Activated CD4-positive, alpha-beta T cell treated with anti-CD3 and anti-CD28 coated beads, Interleukin-2, amount 10 ng/mL, durations not matched to agents 7 days and 5 days (primary cell): ENCODE data around the gene ADAMTS12. TPM values are rescaled to one million over a fixed set of nuclear protein-coding genes. Genes with fewer than 3 reads are reported as not detected.

Experiments used
- CTCF ChIA-PET: fragments of 350-600 bp; sonication (Branson Sonifier 250); formaldehyde crosslinking; loops from one replicate; lab custom pipeline; 2021; ENCODE audit warnings: antibody characterized with exemption; lab: Charles Lee
- POLR2A ChIA-PET: fragments of 350-600 bp; sonication (Branson Sonifier 250); formaldehyde crosslinking; loops from one replicate; lab custom pipeline; 2021; ENCODE audit warnings: antibody characterized with exemption; lab: Charles Lee
- DNase-seq: peaks from one replicate; pipeline ENCODE4 v3.0.0-alpha.2; 2020
- H3K27ac Mint-ChIP-seq: one replicate; pipeline ENCODE4 v1.8.0; 2021; ENCODE audit warnings: mild to moderate bottlenecking, moderate library complexity, mixed read lengths
- H3K27me3 Mint-ChIP-seq: one replicate; pipeline ENCODE4 v1.8.0; 2021; ENCODE audit warnings: mixed read lengths
- H3K36me3 Mint-ChIP-seq: one replicate; pipeline ENCODE4 v1.8.0; 2021; ENCODE audit warnings: low read depth, mixed read lengths
- H3K4me1 Mint-ChIP-seq: one replicate; pipeline ENCODE4 v1.8.0; 2021; ENCODE audit warnings: mixed read lengths
- H3K4me3 Mint-ChIP-seq: one replicate; pipeline ENCODE4 v1.8.0; 2021; ENCODE audit warnings: mild to moderate bottlenecking, moderate library complexity, mixed read lengths
- H3K9me3 Mint-ChIP-seq: one replicate; pipeline ENCODE4 v1.8.0; 2021; ENCODE audit warnings: mixed read lengths
- total RNA-seq, 2 experiments: library from RNA; stranded (reverse); gene quantifications; one replicate each; pipeline ENCODE4 v1.2.3, GENCODE V29; 2021

Gene ADAMTS12
- total RNA-seq, 2 experiments from 2014 or later: not detected

DNA sequence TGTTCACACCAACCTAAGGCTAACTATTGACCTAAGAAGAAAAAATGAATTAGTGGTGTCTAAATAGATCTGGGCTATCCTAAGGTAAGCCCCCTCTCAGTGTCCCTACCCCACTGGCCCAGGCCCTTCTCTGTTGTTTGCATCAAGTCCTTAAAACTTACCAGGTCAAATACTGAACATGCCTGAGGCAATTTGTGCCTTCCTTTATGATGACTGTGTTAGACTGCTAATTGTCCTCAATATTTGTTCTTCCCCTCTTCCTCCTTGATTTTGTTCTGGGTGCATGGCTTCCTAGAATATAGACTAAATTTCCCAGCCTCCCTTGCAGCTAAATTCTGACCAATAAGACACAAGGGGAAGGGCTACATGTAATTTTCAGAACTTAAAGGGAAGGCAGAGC lies 199.9 kb downstream of the ADAMTS12 start:
- Mint-ChIP-seq H3K27me3 (no peaks in the 10 kb centered on the region), H3K36me3 (no peaks in the 10 kb centered on the region), H3K27ac (no peak overlapping the region), H3K9me3 (peaks cover 9% of the 10 kb centered on the region), H3K4me1 (no peaks in the 10 kb centered on the region), H3K4me3 (no peak overlapping the region)
- DNase-seq: no peak
- ChIA-PET CTCF (no interaction called here), POLR2A (no interaction called here)

DNA sequence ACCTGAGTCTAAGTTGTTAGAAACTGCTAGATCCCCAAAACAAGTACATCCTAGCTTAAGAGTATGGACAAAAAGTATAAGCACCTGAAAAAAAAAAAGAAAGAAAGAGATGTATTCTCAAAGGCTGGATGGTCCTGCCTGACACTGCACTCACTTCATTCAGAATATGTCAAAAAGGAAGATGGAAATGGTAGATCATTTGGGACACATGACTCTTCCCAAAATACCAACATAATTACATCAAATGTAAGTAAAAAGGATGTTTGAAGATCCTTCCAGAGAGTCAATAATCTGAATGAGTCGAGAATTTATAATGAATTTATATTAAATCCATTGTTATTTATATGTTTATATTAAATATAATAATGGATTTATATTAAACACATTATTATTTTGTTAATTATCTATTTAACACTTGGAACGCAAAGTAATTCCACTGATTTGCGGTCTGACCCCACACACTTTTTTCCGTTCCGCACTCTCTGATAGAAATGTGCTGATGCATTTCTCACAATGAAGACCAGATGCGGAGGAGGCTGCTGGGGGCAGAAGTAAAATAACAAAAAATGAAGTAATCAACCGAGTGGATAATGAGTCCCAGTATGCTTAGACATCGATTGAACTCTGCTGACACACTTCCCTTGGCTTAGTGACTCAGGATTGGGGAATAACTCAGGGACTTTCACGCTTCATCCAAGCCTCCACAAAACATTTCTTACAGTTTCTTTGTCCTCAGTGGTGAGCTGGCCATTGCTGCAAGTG lies 201.2 kb downstream of the ADAMTS12 start:
- no peak for DNase-seq
- H3K36me3 Mint-ChIP-seq: no peaks in the 10 kb centered on the region
- H3K27ac Mint-ChIP-seq: no peak overlapping the region
- no peaks in the 10 kb centered on the region for H3K27me3 Mint-ChIP-seq
- CTCF ChIA-PET: no interaction called here
- no peak overlapping the region for H3K4me3 Mint-ChIP-seq
- H3K4me1 Mint-ChIP-seq: no peaks in the 10 kb centered on the region
- peaks cover 9% of the 10 kb centered on the region for H3K9me3 Mint-ChIP-seq
- POLR2A ChIA-PET: no interaction called here

DNA sequence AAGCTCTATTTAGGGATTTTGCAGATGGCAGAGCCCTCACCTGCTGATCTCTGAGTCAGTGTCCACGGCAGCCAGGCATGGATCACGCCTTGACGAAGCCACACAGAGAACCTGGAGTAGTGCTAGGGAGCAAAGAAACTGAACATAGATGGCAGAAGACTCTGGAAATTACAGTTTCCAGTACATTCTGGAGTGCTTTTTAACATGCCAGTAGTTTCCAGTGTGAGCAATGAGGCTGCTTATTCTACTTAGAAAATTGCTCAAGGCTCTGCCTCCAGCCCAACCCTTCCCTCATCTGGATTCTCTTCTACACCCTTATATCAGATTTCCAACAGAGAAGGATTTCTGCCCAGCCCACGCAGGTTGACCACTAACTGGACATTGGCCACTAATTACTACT lies 203.3 kb downstream of the ADAMTS12 start:
- Mint-ChIP-seq H3K9me3 (peaks cover 3% of the 10 kb centered on the region), H3K36me3 (no peaks in the 10 kb centered on the region), H3K4me3 (no peak overlapping the region), H3K4me1 (no peaks in the 10 kb centered on the region), H3K27ac (no peak overlapping the region), H3K27me3 (no peaks in the 10 kb centered on the region)
- CTCF ChIA-PET: no interaction called here
- no peak for DNase-seq
- POLR2A ChIA-PET: no interaction called here

DNA sequence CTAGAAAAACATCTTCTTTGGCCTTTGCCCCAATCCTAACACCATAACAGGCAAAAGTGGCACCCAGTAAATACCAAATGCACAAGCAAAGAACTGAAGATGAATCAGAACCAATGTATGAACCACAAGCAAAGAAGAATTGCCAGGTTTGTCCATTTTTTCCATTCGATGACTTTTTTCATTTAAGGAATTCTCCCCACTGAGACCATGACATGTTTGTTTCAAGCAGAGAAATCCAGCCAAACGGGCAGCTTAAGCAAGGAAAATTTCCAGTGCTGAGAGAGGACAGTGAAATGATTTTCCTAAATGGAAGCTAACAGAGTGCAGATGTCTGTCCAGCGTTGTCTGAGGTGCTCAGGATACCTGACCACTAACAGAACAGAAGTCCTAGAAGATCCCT lies 203.7 kb downstream of the ADAMTS12 start:
- H3K4me3 Mint-ChIP-seq: no peak overlapping the region

DNA sequence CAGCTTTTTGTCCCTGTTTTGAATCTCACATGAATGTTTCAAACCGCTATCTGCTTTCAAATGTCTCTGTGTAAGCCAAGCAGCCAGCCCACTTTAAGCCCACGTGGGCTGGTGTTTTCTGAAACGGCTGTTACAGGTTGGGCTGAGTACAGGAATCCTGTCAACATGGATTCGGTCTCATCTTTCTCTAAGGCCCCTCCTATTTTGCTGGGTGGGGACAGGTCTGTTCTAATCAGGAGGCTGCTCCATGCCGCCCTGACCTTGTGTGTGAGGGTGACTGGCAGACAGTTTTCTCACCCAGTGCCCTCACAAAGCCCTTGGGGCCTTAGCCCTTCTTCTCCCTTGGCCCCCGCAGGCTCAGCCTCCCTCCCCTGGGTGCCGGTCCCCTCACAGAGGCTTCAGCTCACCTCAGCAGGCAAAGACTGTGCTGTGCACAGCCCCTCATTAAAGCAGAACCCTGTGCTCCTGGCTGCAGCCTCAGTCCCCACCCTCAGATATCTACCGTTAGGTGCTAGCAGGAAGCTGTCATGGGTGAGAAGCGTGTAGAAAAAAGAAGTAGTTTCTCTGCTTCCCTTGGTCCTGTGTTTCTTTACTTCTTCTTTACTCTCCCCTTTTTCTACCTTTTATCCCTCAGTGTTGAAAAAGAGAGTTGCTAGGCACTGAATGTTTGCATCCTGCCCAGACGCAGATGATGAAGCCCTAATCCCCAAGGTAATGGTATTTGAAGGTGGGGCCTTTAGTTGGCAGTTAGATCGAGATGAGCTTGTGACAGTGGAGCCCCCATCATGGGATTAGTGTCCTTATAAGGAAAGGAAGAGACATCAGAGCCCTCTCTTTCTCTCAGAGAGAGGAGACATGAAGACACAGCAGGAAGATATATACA lies 205.7 kb downstream of the ADAMTS12 start:
- Mint-ChIP-seq H3K4me1 (no peaks in the 10 kb centered on the region), H3K4me3 (no peak overlapping the region), H3K27me3 (no peaks in the 10 kb centered on the region), H3K9me3 (no peaks in the 10 kb centered on the region), H3K27ac (no peak overlapping the region), H3K36me3 (no peaks in the 10 kb centered on the region)
- POLR2A ChIA-PET: no interaction called here
- CTCF ChIA-PET: no interaction called here
- no peak for DNase-seq

More for the DNA sequence above, 203.7 kb downstream of the ADAMTS12 start:
- CTCF ChIA-PET: no interaction called here
- peaks cover 2% of the 10 kb centered on the region for H3K9me3 Mint-ChIP-seq
- no peak overlapping the region for H3K27ac Mint-ChIP-seq
- H3K4me1 Mint-ChIP-seq: no peaks in the 10 kb centered on the region
- H3K36me3 Mint-ChIP-seq: no peaks in the 10 kb centered on the region
- no peak for DNase-seq
- H3K27me3 Mint-ChIP-seq: no peaks in the 10 kb centered on the region
- POLR2A ChIA-PET: no interaction called here

DNA sequence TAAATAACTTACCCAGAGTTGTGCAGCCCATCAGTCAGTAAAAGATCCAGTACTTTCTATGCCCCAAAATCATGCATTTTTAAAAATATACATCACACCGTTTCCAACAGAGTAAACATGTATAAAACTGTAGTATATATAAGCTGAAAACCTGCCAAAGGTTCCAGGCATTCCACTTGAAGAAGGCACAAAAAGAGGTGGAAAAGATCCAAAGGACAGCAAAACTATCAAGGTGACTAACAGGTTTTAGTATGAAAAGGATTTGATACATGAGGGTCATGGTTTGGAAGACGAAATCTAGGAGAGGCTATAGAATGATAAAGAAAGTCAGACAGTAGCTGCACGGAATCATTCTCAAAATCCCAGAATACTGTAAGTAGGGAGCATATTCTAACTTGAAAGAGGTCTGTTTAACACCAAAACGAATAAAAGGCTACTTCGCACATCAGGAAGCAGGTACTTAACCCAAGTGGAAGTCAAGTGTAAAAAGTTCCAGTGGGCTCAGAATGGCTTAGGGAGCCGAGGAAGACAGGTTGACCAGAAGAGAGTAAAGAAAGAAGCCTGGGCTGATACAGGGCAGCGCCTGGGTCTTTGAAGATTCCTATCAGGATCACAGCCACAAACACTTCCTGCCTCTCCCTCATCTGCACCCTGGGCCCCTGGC lies 207.2 kb downstream of the ADAMTS12 start:
- DNase-seq: no peak
- H3K27me3 Mint-ChIP-seq: no peaks in the 10 kb centered on the region
- H3K36me3 Mint-ChIP-seq: no peaks in the 10 kb centered on the region
- no peak overlapping the region for H3K27ac Mint-ChIP-seq
- H3K4me3 Mint-ChIP-seq: no peak overlapping the region
- ChIA-PET POLR2A (no interaction called here), CTCF (no interaction called here)
- H3K9me3 Mint-ChIP-seq: no peaks in the 10 kb centered on the region
- no peaks in the 10 kb centered on the region for H3K4me1 Mint-ChIP-seq

DNA sequence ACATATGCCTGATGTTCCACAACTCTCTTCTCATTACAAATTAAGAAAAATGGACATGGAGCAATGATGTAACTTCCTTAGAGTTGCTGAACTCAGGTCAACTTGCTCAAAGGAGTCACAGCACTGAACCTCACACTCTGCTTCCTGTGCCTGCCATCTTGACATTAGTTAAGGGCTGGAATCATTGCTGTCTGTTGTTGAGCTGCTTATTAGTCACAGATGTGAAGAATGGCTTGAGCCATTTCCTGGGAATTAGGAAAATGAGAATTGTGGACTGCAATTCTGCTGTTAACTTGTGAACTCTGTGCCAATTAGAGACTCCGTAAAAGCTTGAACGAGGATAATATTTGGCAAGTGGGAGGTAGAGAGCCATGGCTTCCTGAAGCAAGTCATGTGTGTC lies 212.0 kb downstream of the ADAMTS12 start:
- POLR2A ChIA-PET: no interaction called here
- Mint-ChIP-seq H3K27ac (no peak overlapping the region), H3K36me3 (no peaks in the 10 kb centered on the region), H3K9me3 (no peaks in the 10 kb centered on the region), H3K27me3 (peaks cover 2% of the 10 kb centered on the region), H3K4me1 (no peaks in the 10 kb centered on the region), H3K4me3 (no peak overlapping the region)
- CTCF ChIA-PET: no interaction called here
- DNase-seq: no peak

DNA sequence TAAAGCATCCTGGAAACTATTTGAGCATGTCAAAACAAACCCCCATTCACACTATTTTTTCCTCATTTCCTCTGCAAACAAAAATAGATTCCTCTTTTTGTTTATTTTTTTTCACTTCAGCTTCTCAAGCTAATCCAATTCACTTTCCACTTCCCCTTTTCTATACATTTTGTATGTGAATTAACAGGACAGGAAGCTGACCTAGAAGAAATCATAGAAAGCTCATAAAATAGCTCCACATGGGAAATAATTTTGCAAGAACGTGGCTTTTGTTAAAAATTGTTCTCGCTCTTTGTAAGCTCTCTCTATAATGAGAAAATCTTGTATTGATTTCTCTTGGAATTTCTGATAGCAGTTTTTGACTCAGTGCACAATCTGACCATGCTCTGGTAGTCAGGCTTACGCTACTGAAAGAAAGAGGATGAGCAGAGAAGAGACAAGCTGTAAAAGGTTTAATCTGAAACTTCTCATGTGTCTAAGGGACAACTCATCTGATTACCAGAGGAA lies 215.8 kb downstream of the ADAMTS12 start:
- no peak overlapping the region for H3K4me3 Mint-ChIP-seq
- no peak for DNase-seq
- no peak overlapping the region for H3K27ac Mint-ChIP-seq
- H3K4me1 Mint-ChIP-seq: no peaks in the 10 kb centered on the region
- ChIA-PET POLR2A (no interaction called here), CTCF (interaction anchor here (0.7 to 0.8 kb wide), 3 partner anchors 13 to 1965 kb away, joined by 3 to 4 read pairs (median 3); no protein-coding TSS in a partner anchor)
- no peaks in the 10 kb centered on the region for H3K36me3 Mint-ChIP-seq
- H3K9me3 Mint-ChIP-seq: no peaks in the 10 kb centered on the region
- peaks cover 2% of the 10 kb centered on the region for H3K27me3 Mint-ChIP-seq

DNA sequence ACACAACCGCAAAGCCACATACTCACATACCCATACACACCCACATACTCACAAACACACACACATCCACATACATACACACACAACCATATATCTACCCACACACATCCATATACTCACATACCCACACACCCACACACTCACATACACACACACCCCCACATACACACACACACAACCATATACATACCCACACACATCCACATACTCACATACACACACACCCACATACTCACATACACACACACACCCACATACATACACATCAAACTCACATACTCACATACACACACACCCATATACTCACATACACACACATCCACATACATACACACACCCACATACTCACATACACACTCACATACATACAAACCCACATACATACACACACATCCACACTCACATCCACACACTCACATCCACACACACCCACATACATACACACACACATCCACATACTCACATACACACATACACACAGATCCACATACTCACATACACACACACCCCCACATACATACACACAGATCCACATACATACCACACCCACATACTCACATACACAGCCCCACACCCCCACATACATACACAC lies 220.0 kb downstream of the ADAMTS12 start:
- DNase-seq: no peak
- H3K27ac Mint-ChIP-seq: no peak overlapping the region
- H3K4me1 Mint-ChIP-seq: no peaks in the 10 kb centered on the region
- ChIA-PET CTCF (no interaction called here), POLR2A (no interaction called here)
- H3K4me3 Mint-ChIP-seq: no peak overlapping the region
- H3K36me3 Mint-ChIP-seq: no peaks in the 10 kb centered on the region
- peaks cover under 1% of the 10 kb centered on the region for H3K27me3 Mint-ChIP-seq
- no peaks in the 10 kb centered on the region for H3K9me3 Mint-ChIP-seq

DNA sequence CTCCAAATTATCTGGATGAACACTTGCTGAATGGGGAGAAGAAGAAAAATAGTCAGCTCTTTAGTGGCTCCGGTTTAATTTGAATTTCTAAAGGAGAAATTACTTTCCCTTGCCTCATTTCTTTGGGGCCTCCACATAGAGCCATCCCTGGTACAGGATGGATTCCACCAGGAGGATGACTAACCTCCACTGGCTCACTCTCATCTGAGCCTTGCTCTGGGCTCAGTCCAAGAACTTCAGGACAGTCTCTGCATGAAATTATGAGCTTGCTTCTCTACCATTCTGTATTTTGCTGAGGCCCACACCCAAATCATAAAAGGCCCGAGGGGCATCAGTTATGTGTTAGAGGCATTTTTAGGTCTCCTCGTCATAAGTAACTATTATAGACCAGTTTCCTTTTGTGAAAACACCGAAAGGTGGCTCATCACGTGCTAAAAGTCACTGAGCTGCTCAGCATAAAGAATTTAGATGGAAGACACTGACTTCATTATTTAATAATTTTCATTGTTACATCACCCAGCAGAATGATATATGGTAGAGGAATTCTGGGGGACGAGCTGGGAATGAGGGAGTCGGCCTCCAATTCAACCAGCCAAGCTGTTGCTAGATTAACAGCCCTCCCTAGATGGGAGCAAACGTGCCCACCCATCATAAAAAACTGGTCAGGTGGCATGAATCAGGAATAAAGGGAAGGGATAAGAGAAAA lies 228.9 kb downstream of the ADAMTS12 start:
- Mint-ChIP-seq H3K27ac (no peak overlapping the region), H3K9me3 (no peaks in the 10 kb centered on the region), H3K36me3 (no peaks in the 10 kb centered on the region), H3K27me3 (peaks cover 2% of the 10 kb centered on the region), H3K4me1 (no peaks in the 10 kb centered on the region), H3K4me3 (no peak overlapping the region)
- no peak for DNase-seq
- CTCF ChIA-PET: no interaction called here
- POLR2A ChIA-PET: no interaction called here

DNA sequence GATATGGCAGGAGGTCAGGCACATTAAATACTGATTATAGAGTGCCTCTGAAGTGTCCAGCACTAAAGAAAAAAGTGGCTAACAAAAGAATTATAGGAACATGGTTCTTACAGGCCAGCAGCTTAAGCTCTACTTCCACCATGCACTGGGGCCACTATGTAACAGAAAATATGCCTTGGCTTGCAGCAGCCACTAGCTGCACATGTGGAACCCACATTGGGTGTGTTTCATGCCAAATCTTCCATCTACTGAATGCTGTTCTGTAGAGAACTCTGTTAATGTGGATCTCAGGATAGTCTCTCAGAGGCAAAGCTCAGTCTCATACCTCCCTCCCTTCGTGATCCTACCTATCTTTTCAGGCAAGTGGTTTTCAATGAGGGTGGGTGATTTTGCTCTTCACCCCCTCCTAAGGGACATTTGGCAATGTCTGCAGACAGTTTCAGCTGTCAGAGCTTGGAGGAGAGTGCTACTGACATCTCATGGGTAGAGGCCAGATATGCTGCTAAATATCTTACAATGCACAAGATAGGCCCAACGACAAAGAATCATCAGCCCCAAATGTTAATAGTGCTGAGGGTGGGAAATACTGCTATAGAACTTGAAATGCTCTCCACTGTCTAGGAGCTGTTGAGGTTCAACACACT lies 232.1 kb downstream of the ADAMTS12 start:
- DNase-seq: no peak
- Mint-ChIP-seq H3K27me3 (no peaks in the 10 kb centered on the region), H3K9me3 (no peaks in the 10 kb centered on the region), H3K4me1 (no peaks in the 10 kb centered on the region), H3K36me3 (no peaks in the 10 kb centered on the region), H3K4me3 (no peak overlapping the region), H3K27ac (no peak overlapping the region)
- POLR2A ChIA-PET: no interaction called here
- CTCF ChIA-PET: no interaction called here
